ENCODE results near the gene SCN7A. TPM values are rescaled to one million over a fixed set of nuclear protein-coding genes. Genes with fewer than 3 reads are reported as not detected.
"Not testable (repeated sequence)": the region's sequence is repeated elsewhere in the genome, so short reads cannot be mapped to it uniquely, and the experiment has no call there.

Gene SCN7A
- polyA plus RNA-seq, 1 donor = 6.7 TPM

GRCh38 chr2:166360906-166361305 lies 133.1 kb downstream of the SCN7A start:
- Histone ChIP-seq H3K9me3 (ENCODE audit: control insufficient read depth, low read depth, low read length) (no peaks in the 10 kb centered on the region), H3K27me3 (ENCODE audit: control insufficient read depth, insufficient read depth, low read length) (no peaks in the 10 kb centered on the region), H3K36me3 (ENCODE audit: control insufficient read depth, insufficient read depth, low read length) (no peaks in the 10 kb centered on the region), H3K27ac (ENCODE audit: low read length) (no peak overlapping the region), H3K4me1 (ENCODE audit: control insufficient read depth, insufficient read depth, low read length) (no peaks in the 10 kb centered on the region), H3K4me3 (ENCODE audit: low read length) (no peak overlapping the region)
- no CpG with 5 or more reads among the region's 2 CpGs for WGBS (ENCODE audit: insufficient coverage, low lambda C conversion rate)
- DNase-seq = no peak

DNA sequence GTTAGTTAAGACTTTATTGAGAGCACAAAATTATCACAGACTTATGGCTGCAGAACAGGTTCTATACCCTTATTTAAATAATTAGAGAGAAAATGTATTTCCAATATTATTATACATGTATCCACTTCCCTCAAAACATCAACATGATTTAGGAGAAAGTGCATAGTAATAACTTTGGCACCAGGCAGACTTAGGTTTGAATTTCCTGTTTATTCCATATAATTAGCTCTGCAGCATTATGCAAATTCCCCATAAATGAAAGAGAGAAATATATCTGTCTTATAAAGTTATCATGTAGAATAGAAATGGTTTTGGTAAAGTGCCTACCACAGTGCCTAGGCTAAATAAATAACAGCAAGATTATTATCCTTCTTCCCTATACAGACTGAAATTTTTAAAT lies 133.6 kb downstream of the SCN7A start:
- Histone ChIP-seq H3K27ac (ENCODE audit: low read length) (no peak overlapping the region), H3K9me3 (ENCODE audit: control insufficient read depth, low read depth, low read length) (no peaks in the 10 kb centered on the region), H3K4me1 (ENCODE audit: control insufficient read depth, insufficient read depth, low read length) (no peaks in the 10 kb centered on the region), H3K4me3 (ENCODE audit: low read length) (no peak overlapping the region), H3K36me3 (ENCODE audit: control insufficient read depth, insufficient read depth, low read length) (no peaks in the 10 kb centered on the region), H3K27me3 (ENCODE audit: control insufficient read depth, insufficient read depth, low read length) (no peaks in the 10 kb centered on the region)
- DNase-seq = no peak

DNA sequence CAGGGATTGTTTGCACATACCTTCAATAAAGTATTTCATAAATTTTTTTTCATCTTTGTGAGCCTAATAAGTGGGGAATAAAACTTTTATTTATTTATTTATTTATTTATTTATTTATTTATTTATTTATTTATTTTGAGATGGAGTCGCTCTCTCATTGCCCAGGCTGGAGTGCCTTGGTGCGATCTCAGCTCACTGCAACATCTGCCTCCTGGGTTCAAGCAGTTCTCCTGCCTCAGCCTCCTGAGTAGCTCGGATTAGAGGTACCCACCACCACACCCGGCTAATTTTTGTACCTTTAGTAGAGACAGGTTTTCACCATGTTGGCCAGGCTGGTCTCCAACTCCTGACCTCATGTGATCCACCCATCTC lies 136.1 kb downstream of the SCN7A start:
- no CpG with 5 or more reads among the region's 4 CpGs for WGBS (ENCODE audit: insufficient coverage, low lambda C conversion rate)
- H3K27me3 ChIP-seq (ENCODE audit: control insufficient read depth, insufficient read depth, low read length) = not testable (repeated sequence)

DNA sequence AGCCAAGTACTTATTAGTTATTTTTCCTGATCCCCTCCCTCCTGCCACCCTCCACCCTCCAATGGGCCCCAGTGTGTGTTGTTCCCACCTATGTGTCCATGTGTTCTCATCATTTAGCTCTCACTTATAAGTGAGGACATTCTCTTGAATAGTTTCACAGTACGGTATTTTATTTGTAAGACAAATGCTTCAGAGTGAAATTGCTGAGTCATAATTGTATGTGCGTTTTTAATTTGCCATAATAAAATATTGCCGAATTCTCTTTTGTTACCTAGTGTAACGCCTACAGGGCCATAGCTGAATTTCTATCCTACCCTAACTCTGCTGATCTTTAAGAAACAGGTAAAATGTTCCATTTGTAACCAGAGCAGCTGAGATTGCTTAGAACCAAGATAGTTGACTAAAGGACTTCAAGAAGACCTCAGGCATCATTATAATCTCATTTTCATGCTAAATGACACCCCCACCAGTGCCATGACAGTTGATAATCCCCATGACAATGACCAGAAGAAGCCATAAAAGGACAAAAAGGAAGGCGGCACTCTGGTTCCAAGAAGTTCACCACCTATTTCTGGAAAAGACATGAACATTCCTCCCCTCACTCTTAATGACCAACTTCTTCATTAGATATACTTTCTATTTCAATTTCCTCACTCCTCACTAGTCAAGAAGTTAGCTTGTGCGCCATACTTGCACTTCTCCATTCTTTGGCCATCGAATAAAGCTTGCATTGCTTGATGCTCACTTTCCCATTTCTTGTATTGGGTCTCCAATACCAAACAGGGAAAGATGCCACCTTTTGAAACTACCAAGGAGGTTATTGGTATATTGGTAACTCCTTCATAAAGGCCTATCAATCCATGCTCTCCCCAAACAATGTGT lies 136.7 kb downstream of the SCN7A start:
- WGBS (ENCODE audit: insufficient coverage, low lambda C conversion rate) = 100% methylated on average over 3 of the region's 7 CpGs
- Histone ChIP-seq H3K36me3 (ENCODE audit: control insufficient read depth, insufficient read depth, low read length) (no peaks in the 10 kb centered on the region), H3K9me3 (ENCODE audit: control insufficient read depth, low read depth, low read length) (no peaks in the 10 kb centered on the region), H3K27me3 (ENCODE audit: control insufficient read depth, insufficient read depth, low read length) (no peaks in the 10 kb centered on the region), H3K4me3 (ENCODE audit: low read length) (no peak overlapping the region), H3K4me1 (ENCODE audit: control insufficient read depth, insufficient read depth, low read length) (no peaks in the 10 kb centered on the region), H3K27ac (ENCODE audit: low read length) (no peak overlapping the region)
- no peak for DNase-seq

More for the DNA sequence above, 136.1 kb downstream of the SCN7A start:
- DNase-seq; H3K9me3 ChIP-seq (ENCODE audit: control insufficient read depth, low read depth, low read length); H3K4me3 ChIP-seq (ENCODE audit: low read length); H3K27ac ChIP-seq (ENCODE audit: low read length); H3K4me1 ChIP-seq (ENCODE audit: control insufficient read depth, insufficient read depth, low read length); H3K36me3 ChIP-seq (ENCODE audit: control insufficient read depth, insufficient read depth, low read length): not testable (repeated sequence)

Other genes starting within 250 kb of the SCN7A start
- gene SCN9A, start 118.3 kb downstream of the SCN7A start, polyA plus RNA-seq = 7.3 TPM